Activated CD8-positive, alpha-beta T cell treated with anti-CD3 and anti-CD28 coated beads for 36 hours (primary cell): Measurements from ENCODE around the gene DRAM1. TPM values are rescaled to one million over a fixed set of nuclear protein-coding genes. Genes with fewer than 3 reads are reported as not detected.

Source experiments
- ATAC-seq: fragments of 200-7000 bp; cut with Tn5 transposase; one replicate; pipeline ENCODE4 v1.10.0; 2021; ENCODE audit warnings: mild to moderate bottlenecking, moderate library complexity
- CTCF ChIA-PET: fragments of 350-600 bp; sonication (Branson Sonifier 250); formaldehyde crosslinking; loops from one replicate; lab custom pipeline; 2021; ENCODE audit warnings: antibody characterized with exemption; lab: Charles Lee
- POLR2A ChIA-PET: fragments of 350-600 bp; sonication (Branson Sonifier 250); formaldehyde crosslinking; loops from one replicate; lab custom pipeline; 2021; ENCODE audit warnings: antibody characterized with exemption; lab: Charles Lee
- DNase-seq: peaks from one replicate; pipeline ENCODE4 v3.0.0-alpha.2; 2020
- H3K27ac Mint-ChIP-seq: one replicate; pipeline ENCODE4 v1.8.0; 2021; ENCODE audit warnings: mild to moderate bottlenecking, mixed read lengths
- H3K27me3 Mint-ChIP-seq: one replicate; pipeline ENCODE4 v1.8.0; 2021; ENCODE audit warnings: mixed read lengths
- H3K36me3 Mint-ChIP-seq: one replicate; pipeline ENCODE4 v1.8.0; 2021; ENCODE audit warnings: low read depth, mixed read lengths
- H3K4me1 Mint-ChIP-seq: one replicate; pipeline ENCODE4 v1.8.0; 2021; ENCODE audit warnings: low read depth, mixed read lengths
- H3K4me3 Mint-ChIP-seq: one replicate; pipeline ENCODE4 v1.8.0; 2021; ENCODE audit warnings: mild to moderate bottlenecking, moderate library complexity, mixed read lengths
- H3K9me3 Mint-ChIP-seq: one replicate; pipeline ENCODE4 v1.8.0; 2021; ENCODE audit warnings: mixed read lengths
- CTCF ChIP-seq: fragments of 200-600 bp; IDR thresholded peaks from one replicate; pipeline ENCODE4 v1.8.0; 2022; ENCODE audit warnings: antibody characterized with exemption, mild to moderate bottlenecking
- intact Hi-C: fragments of 100-400 bp; cut with micrococcal nuclease; formaldehyde crosslinking; loops from one replicate; pipeline ENCODE4 v1.10.0; 2022
- total RNA-seq, 2 experiments: library from RNA; stranded (reverse); gene quantifications; one replicate each; pipeline ENCODE4 v1.2.3, GENCODE V29; 2021

The DRAM1 gene
- total RNA-seq, 2 experiments from 2014 or later = 3.8 to 4.3 TPM

DNA sequence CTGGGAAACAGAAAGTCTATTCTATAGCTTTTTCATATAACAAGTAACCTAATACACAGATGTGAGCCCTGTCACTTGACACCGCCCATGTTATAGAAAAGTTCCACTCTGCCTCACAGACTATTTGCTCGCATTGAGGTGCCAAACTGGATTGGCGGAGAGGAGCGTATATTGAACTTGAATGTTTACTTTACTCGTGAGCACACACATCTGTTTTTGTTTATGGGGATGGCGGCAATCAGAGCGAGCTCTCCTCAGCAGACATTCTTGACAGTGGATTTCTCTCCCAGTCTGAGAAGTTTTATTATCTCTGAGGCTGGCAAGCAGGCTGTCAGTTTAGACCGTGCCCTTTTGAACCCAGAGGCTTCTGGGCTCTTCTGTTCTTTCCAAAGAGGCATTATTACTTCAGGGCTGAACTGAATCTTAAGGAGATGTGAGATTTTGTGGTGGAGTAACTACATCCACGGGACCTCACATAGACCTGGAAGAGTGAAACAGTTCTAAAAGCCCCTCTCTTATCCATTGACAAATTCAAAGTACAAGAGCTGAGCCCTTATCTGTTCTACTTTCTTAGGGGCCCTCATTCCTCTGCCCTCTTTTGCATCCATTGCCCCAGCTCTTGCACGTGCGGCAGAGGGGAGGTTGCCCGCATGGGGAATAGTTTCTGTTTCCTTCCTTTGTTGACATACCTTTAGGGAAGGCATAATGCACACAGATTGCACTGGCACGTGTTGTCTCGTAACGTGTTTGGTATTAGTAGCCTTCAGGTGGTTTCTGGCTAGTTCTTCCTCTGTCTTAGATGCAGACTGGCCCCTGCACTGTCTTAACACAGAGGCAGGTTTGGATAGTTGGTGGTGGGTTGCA is 68.2 kb downstream of the DRAM1 start:
- ChIA-PET POLR2A (no interaction called here), CTCF (interaction anchor here (1.0 to 1.1 kb wide), 2 partner anchors 9 to 823 kb away, joined by 3 read pairs; no protein-coding TSS in a partner anchor)
- no peak for ATAC-seq
- Mint-ChIP-seq H3K36me3 (no peaks in the 10 kb centered on the region), H3K27me3 (peaks cover 2% of the 10 kb centered on the region), H3K27ac (no peak overlapping the region), H3K4me3 (no peak overlapping the region), H3K9me3 (no peaks in the 10 kb centered on the region), H3K4me1 (peaks cover 4% of the 10 kb centered on the region)
- intact Hi-C loops = no loop called here
- DNase-seq = no peak
- TF ChIP-seq CTCF = no peak

GRCh38 chr12:101946233-101946611 is 68.8 kb downstream of the DRAM1 start:
- DNase-seq (peak; percentile 15), ATAC-seq (peak; percentile 58)
- H3K36me3 Mint-ChIP-seq = no peaks in the 10 kb centered on the region
- ChIA-PET POLR2A (no interaction called here), CTCF (interaction anchor here (1.0 to 1.1 kb wide), 2 partner anchors 9 to 823 kb away, joined by 3 read pairs; no protein-coding TSS in a partner anchor)
- peaks cover 7% of the 10 kb centered on the region for H3K4me1 Mint-ChIP-seq
- H3K27ac Mint-ChIP-seq = no peak overlapping the region
- no peaks in the 10 kb centered on the region for H3K27me3 Mint-ChIP-seq
- no peak overlapping the region for H3K4me3 Mint-ChIP-seq
- intact Hi-C loops = no loop called here
- no peak for TF ChIP-seq CTCF
- no peaks in the 10 kb centered on the region for H3K9me3 Mint-ChIP-seq

GRCh38 chr12:101947316-101947715 is 69.9 kb downstream of the DRAM1 start:
- Mint-ChIP-seq H3K27me3 (no peaks in the 10 kb centered on the region), H3K36me3 (no peaks in the 10 kb centered on the region), H3K4me3 (no peak overlapping the region), H3K9me3 (no peaks in the 10 kb centered on the region), H3K4me1 (peaks cover 8% of the 10 kb centered on the region), H3K27ac (no peak overlapping the region)
- no peak for ATAC-seq
- POLR2A ChIA-PET = no interaction called here
- DNase-seq = no peak
- no peak for TF ChIP-seq CTCF
- intact Hi-C loops = no loop called here
- CTCF ChIA-PET = no interaction called here

GRCh38 chr12:101948365-101948764 is 71.0 kb downstream of the DRAM1 start:
- H3K36me3 Mint-ChIP-seq = no peaks in the 10 kb centered on the region
- intact Hi-C loops = no loop called here
- H3K27ac Mint-ChIP-seq = no peak overlapping the region
- CTCF ChIA-PET = no interaction called here
- H3K9me3 Mint-ChIP-seq = no peaks in the 10 kb centered on the region
- POLR2A ChIA-PET = no interaction called here
- ATAC-seq = no peak
- TF ChIP-seq CTCF = no peak
- H3K27me3 Mint-ChIP-seq = no peaks in the 10 kb centered on the region
- no peak for DNase-seq
- H3K4me3 Mint-ChIP-seq = no peak overlapping the region
- peaks cover 8% of the 10 kb centered on the region for H3K4me1 Mint-ChIP-seq

- no peak for TF ChIP-seq CTCF
- no peaks in the 10 kb centered on the region for H3K36me3 Mint-ChIP-seq
- DNase-seq (no peak), ATAC-seq (peak; percentile 45)
- intact Hi-C loops = no loop called here
- POLR2A ChIA-PET = interaction anchor here (0.6 kb wide), 1 partner anchor 52 kb away, joined by 5 read pairs; no protein-coding TSS in a partner anchor
- CTCF ChIA-PET = interaction anchor here (0.6 to 1.3 kb wide), 2 partner anchors 9 to 459 kb away, joined by 3 to 4 read pairs; no protein-coding TSS in a partner anchor
- H3K9me3 Mint-ChIP-seq = no peaks in the 10 kb centered on the region
- no peak overlapping the region for H3K4me3 Mint-ChIP-seq
- H3K27me3 Mint-ChIP-seq = no peaks in the 10 kb centered on the region
- peaks cover 8% of the 10 kb centered on the region for H3K4me1 Mint-ChIP-seq
- H3K27ac Mint-ChIP-seq = peak overlapping the region; percentile 1
Measured at GRCh38 chr12:101951002-101951670, 73.8 kb downstream of the DRAM1 start.
